Thyroid gland (tissue), 4 donors: ENCODE results near the gene NSA2.

Experiments
- POLR2A ChIP-seq, 2 donors: fragments of 450-650 bp; IDR thresholded peaks; one replicate each; pipeline ENCODE4 v1.6.1; 2017; ENCODE audit warnings: antibody characterized with exemption in 2 of 2, mild to moderate bottlenecking in 2 of 2, moderate library complexity in 1 of 2
- TF ChIP-seq, protein P1 (sequence below), 6 experiments: fragments of 200-600 bp in 3 of 6; fragments of 450-650 bp in 3 of 6; sonication (generic) in 3 of 6; IDR thresholded peaks; one replicate each; pipeline ENCODE4 v1.5.1; 2016 to 2019; ENCODE audit warnings: antibody characterized with exemption in 6 of 6, mild to moderate bottlenecking in 2 of 6, inconsistent platforms in 1 of 6, moderate library complexity in 1 of 6

DNA sequence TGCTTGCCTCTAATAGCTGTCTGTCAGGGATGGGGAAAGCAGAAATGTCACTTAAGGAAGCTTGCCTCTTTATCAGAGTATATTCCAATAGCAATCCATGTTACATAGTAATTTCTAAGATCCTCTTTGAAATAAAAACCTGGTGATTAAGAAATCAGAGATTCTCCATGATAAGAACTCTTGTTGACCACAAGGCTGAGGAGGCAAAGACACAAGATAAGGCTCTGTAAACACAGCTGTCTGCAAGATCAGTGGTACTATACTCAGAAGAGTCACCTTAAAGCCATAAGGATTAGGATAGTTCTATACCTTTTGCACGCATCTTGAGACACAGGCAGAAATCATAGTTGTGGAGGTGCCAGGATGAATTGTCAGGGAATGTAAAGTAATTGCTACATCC is 41.7 kb upstream of the NSA2 start:
- TF ChIP-seq, protein P1, sequence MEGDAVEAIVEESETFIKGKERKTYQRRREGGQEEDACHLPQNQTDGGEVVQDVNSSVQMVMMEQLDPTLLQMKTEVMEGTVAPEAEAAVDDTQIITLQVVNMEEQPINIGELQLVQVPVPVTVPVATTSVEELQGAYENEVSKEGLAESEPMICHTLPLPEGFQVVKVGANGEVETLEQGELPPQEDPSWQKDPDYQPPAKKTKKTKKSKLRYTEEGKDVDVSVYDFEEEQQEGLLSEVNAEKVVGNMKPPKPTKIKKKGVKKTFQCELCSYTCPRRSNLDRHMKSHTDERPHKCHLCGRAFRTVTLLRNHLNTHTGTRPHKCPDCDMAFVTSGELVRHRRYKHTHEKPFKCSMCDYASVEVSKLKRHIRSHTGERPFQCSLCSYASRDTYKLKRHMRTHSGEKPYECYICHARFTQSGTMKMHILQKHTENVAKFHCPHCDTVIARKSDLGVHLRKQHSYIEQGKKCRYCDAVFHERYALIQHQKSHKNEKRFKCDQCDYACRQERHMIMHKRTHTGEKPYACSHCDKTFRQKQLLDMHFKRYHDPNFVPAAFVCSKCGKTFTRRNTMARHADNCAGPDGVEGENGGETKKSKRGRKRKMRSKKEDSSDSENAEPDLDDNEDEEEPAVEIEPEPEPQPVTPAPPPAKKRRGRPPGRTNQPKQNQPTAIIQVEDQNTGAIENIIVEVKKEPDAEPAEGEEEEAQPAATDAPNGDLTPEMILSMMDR (IDR thresholded peaks at IDR 0.05): no peak
- no peak for TF ChIP-seq POLR2A (IDR thresholded peaks at IDR 0.05)
